Mesenteric fat pad (tissue), 1 donor: ENCODE measurements around the gene IQSEC3. TPM values are rescaled to one million over a fixed set of nuclear protein-coding genes. Genes with fewer than 3 reads are reported as not detected.
"Not testable (repeated sequence)": the region's sequence is repeated elsewhere in the genome, so short reads cannot be mapped to it uniquely, and the experiment has no call there.

Experiments used
- DNase-seq: peaks from one replicate; pipeline ENCODE4 v3.0.0-alpha.2; 2020; ENCODE audit warnings: low spot score
- total RNA-seq: library from RNA; stranded (reverse); fragmentation: NEBNext Ultra II Directional; extraction: Animal tissue kit (Norgen Biotek cat#: 25700); gene quantifications from one replicate; pipeline ENCODE4 v1.2.1, GENCODE V29; 2021
- donor health status: DM: yes; HTN: yes; CAD: no.

Gene IQSEC3
- total RNA-seq, 1 donor from 2014 or later = 8.1 TPM

- DNase-seq = not testable (repeated sequence)
These were observed 13.4 kb upstream of the IQSEC3 start for GRCh38 chr12:52902-53734.

- peak; percentile 90 for DNase-seq
These were observed 12.5 kb upstream of the IQSEC3 start for GRCh38 chr12:53735-54730.

GRCh38 chr12:54750-55535 lies 11.6 kb upstream of the IQSEC3 start:
- no peak for DNase-seq

- DNase-seq = no peak
These were observed 9.8 kb upstream of the IQSEC3 start for GRCh38 chr12:56683-57346.

GRCh38 chr12:57539-57938 lies 9.0 kb upstream of the IQSEC3 start:
- no peak for DNase-seq

GRCh38 chr12:58832-59231 lies 7.7 kb upstream of the IQSEC3 start:
- DNase-seq = no peak

GRCh38 chr12:61845-62244 lies 4.7 kb upstream of the IQSEC3 start:
- not testable (repeated sequence) for DNase-seq

- not testable (repeated sequence) for DNase-seq
These were observed 990 bp upstream of the IQSEC3 start for GRCh38 chr12:65491-66063.

GRCh38 chr12:66782-67504 lies 376 bp downstream of the IQSEC3 start:
- DNase-seq = not testable (repeated sequence)

- not testable (repeated sequence) for DNase-seq
These were observed 3.1 kb downstream of the IQSEC3 start for GRCh38 chr12:69677-70076.

GRCh38 chr12:70541-70940 lies 4.0 kb downstream of the IQSEC3 start:
- not testable (repeated sequence) for DNase-seq

- DNase-seq = not testable (repeated sequence)
These were observed 5.5 kb downstream of the IQSEC3 start for GRCh38 chr12:72018-72417.

- not testable (repeated sequence) for DNase-seq
These were observed 8.0 kb downstream of the IQSEC3 start for GRCh38 chr12:74420-75190.

GRCh38 chr12:75541-75940 lies 9.0 kb downstream of the IQSEC3 start:
- DNase-seq = not testable (repeated sequence)

- not testable (repeated sequence) for DNase-seq
These were observed 9.5 kb downstream of the IQSEC3 start for GRCh38 chr12:76102-76501.

- DNase-seq = not testable (repeated sequence)
These were observed 10.0 kb downstream of the IQSEC3 start for GRCh38 chr12:76551-76950.

- not testable (repeated sequence) for DNase-seq
These were observed 10.6 kb downstream of the IQSEC3 start for GRCh38 chr12:77101-77719.

- not testable (repeated sequence) for DNase-seq
These were observed 11.3 kb downstream of the IQSEC3 start for GRCh38 chr12:77769-78383.
